ENCODE results near the gene CBFB. TPM values are rescaled to one million over a fixed set of nuclear protein-coding genes. Genes with fewer than 3 reads are reported as not detected.

CBFB gene
- total and polyA plus RNA-seq, 9 of the 15 experiments (the other 6 are each of a cell fraction or from before 2014, with no cell fraction given) = 22.0 to 112 (median 66.5) TPM

DNA sequence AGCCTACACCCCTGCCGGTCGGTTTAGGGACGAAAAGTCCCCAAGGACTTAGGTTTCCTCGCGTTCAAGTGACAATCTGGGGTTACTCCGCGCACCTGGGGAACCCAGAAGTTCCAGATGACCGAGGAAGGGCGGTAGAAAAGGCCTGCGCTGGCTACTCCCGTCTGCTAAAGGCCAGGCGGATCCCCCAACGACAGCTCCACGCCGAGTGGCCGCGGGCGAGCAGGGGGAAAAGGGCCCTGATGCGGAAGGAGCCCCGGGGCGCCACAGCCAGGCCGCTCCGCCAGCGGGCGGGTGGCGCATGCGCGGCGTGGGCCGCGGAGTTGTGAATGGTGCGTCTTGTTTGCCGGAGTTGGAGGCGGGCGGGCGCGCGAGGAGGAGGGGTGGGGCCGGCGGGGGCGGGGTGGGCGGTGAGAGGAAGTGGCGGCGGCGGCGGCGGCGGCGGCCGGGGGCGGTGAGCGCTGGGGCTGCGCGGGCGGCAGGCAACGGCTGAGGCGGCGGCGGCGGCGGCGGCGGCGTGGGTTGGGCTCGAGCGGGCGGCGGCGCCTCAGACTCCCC is at the start of gene CBFB (continued):
- TF ChIP-seq CUX1 (CRISPR knock-in tag; IDR thresholded peaks at IDR 0.05) (no peak), ZC3H4 (CRISPR knock-in tag; IDR thresholded peaks at IDR 0.05; ENCODE audit: borderline replicate concordance) (no peak), ZKSCAN1 (IDR thresholded peaks at IDR 0.05; ENCODE audit: low read depth, low read length) (no peak), ETS2 (tag; IDR thresholded peaks at IDR 0.05; ENCODE audit: borderline replicate concordance, poor library complexity, severe bottlenecking) (no peak), FOXK1 (CRISPR knock-in tag; IDR thresholded peaks at IDR 0.05; ENCODE audit: borderline replicate concordance) (peak; percentile 75; the same call in 1 of the 2 replicates), ZNF561 (CRISPR knock-in tag; conservative IDR thresholded peaks at IDR 0.05) (no peak), KLF13 (tag; IDR thresholded peaks at IDR 0.05; ENCODE audit: borderline replicate concordance, low read depth) (0 out of 2 replicates have a peak, but pooled peaks have one; percentile 29), ZNF143 (CRISPR knock-in tag; IDR thresholded peaks at IDR 0.05) (no peak), TBP (optimal IDR thresholded peaks at IDR 0.05; ENCODE audit: low read depth, low read length) (peak; percentile 86), NCOR1 (IDR thresholded peaks at IDR 0.05) (no peak), ZNF609 (CRISPR knock-in tag; IDR thresholded peaks at IDR 0.05; ENCODE audit: borderline replicate concordance) (no peak), SETDB1 (IDR thresholded peaks at IDR 0.05; ENCODE audit: low read length) (no peak)
- TF ChIP-seq, protein P1, sequence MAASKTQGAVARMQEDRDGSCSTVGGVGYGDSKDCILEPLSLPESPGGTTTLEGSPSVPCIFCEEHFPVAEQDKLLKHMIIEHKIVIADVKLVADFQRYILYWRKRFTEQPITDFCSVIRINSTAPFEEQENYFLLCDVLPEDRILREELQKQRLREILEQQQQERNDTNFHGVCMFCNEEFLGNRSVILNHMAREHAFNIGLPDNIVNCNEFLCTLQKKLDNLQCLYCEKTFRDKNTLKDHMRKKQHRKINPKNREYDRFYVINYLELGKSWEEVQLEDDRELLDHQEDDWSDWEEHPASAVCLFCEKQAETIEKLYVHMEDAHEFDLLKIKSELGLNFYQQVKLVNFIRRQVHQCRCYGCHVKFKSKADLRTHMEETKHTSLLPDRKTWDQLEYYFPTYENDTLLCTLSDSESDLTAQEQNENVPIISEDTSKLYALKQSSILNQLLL (CRISPR knock-in tag; IDR thresholded peaks at IDR 0.05; ENCODE audit: borderline replicate concordance) = no peak
- TF ChIP-seq, protein P2, sequence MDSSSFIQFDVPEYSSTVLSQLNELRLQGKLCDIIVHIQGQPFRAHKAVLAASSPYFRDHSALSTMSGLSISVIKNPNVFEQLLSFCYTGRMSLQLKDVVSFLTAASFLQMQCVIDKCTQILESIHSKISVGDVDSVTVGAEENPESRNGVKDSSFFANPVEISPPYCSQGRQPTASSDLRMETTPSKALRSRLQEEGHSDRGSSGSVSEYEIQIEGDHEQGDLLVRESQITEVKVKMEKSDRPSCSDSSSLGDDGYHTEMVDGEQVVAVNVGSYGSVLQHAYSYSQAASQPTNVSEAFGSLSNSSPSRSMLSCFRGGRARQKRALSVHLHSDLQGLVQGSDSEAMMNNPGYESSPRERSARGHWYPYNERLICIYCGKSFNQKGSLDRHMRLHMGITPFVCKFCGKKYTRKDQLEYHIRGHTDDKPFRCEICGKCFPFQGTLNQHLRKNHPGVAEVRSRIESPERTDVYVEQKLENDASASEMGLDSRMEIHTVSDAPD (CRISPR knock-in tag; IDR thresholded peaks at IDR 0.05) = no peak
